Measurements from ENCODE around the gene DYNC1H1. TPM values are rescaled to one million over a fixed set of nuclear protein-coding genes. Genes with fewer than 3 reads are reported as not detected.

The DYNC1H1 gene
- total RNA-seq, 1 donor from 2014 or later: 277 TPM

DNA sequence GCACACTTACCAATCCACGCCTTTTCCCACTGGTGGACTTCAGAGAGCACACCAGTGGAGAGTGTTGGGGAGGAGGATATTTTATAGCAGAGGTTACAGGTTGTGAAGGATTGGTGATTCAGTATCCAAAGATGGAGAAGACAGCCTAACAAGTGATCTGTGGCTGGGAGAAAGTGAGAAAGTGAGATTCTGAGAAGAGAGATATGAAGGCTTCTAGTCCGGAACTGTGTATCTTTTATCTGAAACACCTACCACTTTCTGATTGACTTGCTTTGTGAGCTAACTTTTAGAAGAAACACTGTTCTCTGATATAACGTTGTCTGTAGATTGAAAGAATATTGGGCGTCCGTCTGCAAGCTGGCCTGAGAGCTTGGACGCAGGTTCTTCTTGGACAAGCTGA lies 24.0 kb downstream of the DYNC1H1 start:
- no peak for FAIRE-seq
- peaks cover 48% of the 10 kb centered on the region for H3K36me3 ChIP-seq (ENCODE audit: control insufficient read depth, insufficient read depth, low read length)
- H3K4me3 ChIP-seq (ENCODE audit: low read depth, low read length): no peak overlapping the region
- H3K27me3 ChIP-seq (ENCODE audit: control insufficient read depth, insufficient read depth, low read length): no peaks in the 10 kb centered on the region
- TF ChIP-seq, protein P1, sequence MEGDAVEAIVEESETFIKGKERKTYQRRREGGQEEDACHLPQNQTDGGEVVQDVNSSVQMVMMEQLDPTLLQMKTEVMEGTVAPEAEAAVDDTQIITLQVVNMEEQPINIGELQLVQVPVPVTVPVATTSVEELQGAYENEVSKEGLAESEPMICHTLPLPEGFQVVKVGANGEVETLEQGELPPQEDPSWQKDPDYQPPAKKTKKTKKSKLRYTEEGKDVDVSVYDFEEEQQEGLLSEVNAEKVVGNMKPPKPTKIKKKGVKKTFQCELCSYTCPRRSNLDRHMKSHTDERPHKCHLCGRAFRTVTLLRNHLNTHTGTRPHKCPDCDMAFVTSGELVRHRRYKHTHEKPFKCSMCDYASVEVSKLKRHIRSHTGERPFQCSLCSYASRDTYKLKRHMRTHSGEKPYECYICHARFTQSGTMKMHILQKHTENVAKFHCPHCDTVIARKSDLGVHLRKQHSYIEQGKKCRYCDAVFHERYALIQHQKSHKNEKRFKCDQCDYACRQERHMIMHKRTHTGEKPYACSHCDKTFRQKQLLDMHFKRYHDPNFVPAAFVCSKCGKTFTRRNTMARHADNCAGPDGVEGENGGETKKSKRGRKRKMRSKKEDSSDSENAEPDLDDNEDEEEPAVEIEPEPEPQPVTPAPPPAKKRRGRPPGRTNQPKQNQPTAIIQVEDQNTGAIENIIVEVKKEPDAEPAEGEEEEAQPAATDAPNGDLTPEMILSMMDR (IDR thresholded peaks at IDR 0.05; ENCODE audit: insufficient read depth, low read length, severe bottlenecking): no peak
- no peak for DNase-seq (ENCODE audit: low read depth)

DNA sequence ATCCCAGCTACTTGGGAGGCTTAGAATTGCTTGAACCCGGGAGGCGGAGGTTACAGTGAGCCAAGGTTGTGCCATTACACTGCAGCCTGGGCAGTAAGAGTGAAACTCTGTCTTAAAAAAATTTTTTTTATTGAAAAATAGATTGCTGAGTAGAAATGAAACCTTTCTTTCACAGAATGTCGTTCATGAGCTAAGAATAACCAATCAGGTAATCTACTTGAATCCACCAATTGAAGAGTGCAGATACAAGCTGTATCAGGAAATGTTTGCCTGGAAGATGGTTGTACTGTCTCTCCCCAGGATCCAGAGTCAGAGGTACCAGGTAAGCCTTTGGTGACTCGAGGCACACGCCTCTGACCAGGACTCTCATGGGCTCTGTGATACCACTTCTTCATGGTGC lies 27.0 kb downstream of the DYNC1H1 start:
- no peak for DNase-seq (ENCODE audit: low read depth)
- Histone ChIP-seq H3K4me3 (ENCODE audit: low read depth, low read length) (no peak overlapping the region), H3K27me3 (ENCODE audit: control insufficient read depth, insufficient read depth, low read length) (no peaks in the 10 kb centered on the region), H3K36me3 (ENCODE audit: control insufficient read depth, insufficient read depth, low read length) (peaks cover 45% of the 10 kb centered on the region)
- FAIRE-seq: no peak
- TF ChIP-seq, protein P1 (IDR thresholded peaks at IDR 0.05; ENCODE audit: insufficient read depth, low read length, severe bottlenecking): no peak

DNA sequence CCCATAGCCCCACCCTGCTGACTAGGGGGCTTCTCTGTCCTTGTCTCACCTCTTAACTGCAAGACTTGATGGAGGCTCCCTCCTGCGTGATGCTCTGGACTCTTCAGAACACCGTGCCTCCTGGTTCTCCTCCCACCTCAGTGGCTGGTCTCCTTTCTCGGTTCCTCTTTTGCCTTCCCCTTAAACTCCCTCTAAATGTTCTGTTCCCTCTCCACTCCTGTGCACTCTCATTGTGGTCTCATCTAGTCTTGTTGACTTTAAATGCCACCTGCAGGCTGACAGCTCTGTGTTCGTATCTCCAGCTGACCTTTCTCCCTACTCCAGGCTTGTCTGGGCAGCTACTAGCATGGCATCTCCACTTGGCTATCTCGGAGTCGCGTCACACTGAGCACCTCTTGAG lies 28.3 kb downstream of the DYNC1H1 start:
- TF ChIP-seq, protein P1 (IDR thresholded peaks at IDR 0.05; ENCODE audit: insufficient read depth, low read length, severe bottlenecking): no peak
- DNase-seq (ENCODE audit: low read depth): no peak
- no peak for FAIRE-seq
- peaks cover 39% of the 10 kb centered on the region for H3K36me3 ChIP-seq (ENCODE audit: control insufficient read depth, insufficient read depth, low read length)
- no peaks in the 10 kb centered on the region for H3K27me3 ChIP-seq (ENCODE audit: control insufficient read depth, insufficient read depth, low read length)
- H3K4me3 ChIP-seq (ENCODE audit: low read depth, low read length): no peak overlapping the region

DNA sequence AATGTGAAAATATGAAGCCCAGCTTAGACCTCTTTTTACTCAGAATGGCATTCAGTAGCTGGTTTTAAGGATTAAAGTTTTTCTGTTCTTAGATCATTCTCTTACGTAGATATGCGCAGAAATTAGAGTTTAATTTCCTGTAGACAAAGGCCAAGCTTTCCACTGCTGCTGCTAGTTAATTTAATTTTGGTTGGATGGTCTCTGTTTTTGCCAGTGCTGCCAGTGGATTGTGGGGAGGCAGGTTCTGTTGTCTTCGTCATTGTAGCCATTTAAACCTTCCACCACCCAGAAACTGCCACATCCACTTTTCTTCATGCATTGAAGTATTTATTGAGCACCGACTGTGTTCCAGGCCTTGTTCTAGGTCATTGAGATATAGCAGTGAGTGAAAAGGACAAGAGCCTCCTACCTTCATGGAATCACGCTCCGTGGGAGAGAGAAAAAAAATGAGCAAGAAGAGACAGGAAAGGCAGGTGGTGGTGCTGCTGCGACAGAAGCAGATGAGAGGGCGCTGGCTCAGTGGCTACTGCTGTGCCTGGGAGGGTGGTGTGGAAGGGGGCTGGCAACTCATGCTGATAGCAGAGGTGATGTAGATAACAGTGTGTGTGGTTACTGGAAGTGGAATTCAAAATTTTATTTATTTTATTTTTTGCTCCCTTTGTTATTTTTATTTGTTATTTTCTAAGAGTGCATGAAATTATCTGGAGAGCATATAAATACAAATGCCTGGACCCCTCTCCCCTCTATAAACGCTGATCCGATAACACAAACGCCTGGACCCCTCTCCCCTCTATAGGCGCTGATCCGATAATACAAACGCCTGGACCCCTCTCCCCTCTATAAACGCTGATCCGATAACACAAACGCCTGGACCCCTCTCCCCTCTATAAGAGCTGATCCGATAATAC lies 33.3 kb downstream of the DYNC1H1 start:
- no peak for FAIRE-seq
- no peak for DNase-seq (ENCODE audit: low read depth)
- peaks cover 36% of the 10 kb centered on the region for H3K36me3 ChIP-seq (ENCODE audit: control insufficient read depth, insufficient read depth, low read length)

DNA sequence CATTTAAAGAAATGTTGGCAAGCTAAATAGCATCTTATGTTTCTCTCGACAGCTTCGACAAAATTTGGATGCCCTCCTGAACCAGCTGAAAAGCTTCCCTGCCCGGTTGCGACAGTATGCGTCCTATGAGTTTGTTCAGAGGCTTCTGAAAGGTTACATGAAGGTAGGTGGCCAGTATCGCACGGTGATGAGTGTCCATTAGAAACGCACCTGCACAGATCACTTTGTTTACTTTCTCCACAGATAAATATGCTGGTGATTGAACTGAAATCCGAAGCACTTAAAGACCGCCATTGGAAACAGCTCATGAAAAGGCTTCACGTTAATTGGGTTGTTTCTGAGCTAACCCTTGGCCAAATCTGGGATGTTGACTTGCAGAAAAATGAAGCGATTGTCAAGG lies 36.5 kb downstream of the DYNC1H1 start:
- no peak for DNase-seq (ENCODE audit: low read depth)
- Histone ChIP-seq H3K36me3 (ENCODE audit: control insufficient read depth, insufficient read depth, low read length) (peaks cover 40% of the 10 kb centered on the region), H3K27me3 (ENCODE audit: control insufficient read depth, insufficient read depth, low read length) (no peaks in the 10 kb centered on the region), H3K4me3 (ENCODE audit: low read depth, low read length) (no peak overlapping the region)
- peak; percentile 13 for FAIRE-seq
- TF ChIP-seq, protein P1 (IDR thresholded peaks at IDR 0.05; ENCODE audit: insufficient read depth, low read length, severe bottlenecking): no peak

More for the DNA sequence above, 33.3 kb downstream of the DYNC1H1 start:
- TF ChIP-seq, protein P1 (IDR thresholded peaks at IDR 0.05; ENCODE audit: insufficient read depth, low read length, severe bottlenecking): no peak
- H3K4me3 ChIP-seq (ENCODE audit: low read depth, low read length): no peak overlapping the region
- H3K27me3 ChIP-seq (ENCODE audit: control insufficient read depth, insufficient read depth, low read length): no peaks in the 10 kb centered on the region

All from bronchial epithelial cell (primary cell).